Erythroblast (primary cell): ENCODE data around the gene NR0B2.

Experiments used
- GATA1 ChIP-seq: IDR thresholded peaks from 2 replicates; pipeline ENCODE4 v1.6.1; 2011; ENCODE audit warnings: low read depth, mild to moderate bottlenecking, control low read depth, low read length, moderate library complexity
- POLR2A ChIP-seq: IDR thresholded peaks from 2 replicates; pipeline ENCODE4 v1.6.1; 2011; ENCODE audit warnings: mild to moderate bottlenecking, low read length

- TF ChIP-seq POLR2A, result no peak
- TF ChIP-seq GATA1, result no peak
These were observed 37.4 kb upstream of the NR0B2 start for GRCh38 chr1:26951216-26951615.
